Measurements from ENCODE around the gene FBXW7.

FBXW7 gene

GRCh38 chr4:152339576-152339975 lies 196.3 kb downstream of the FBXW7 start:
- no peak overlapping the region for H3K27ac ChIP-seq (ENCODE audit: low read depth in 2 of 2, low read length in 2 of 2)
- no peaks in the 10 kb centered on the region for H3K27me3 ChIP-seq (ENCODE audit: control insufficient read depth in 2 of 2, insufficient read depth in 2 of 2, low read length in 2 of 2)
- H3K4me3 ChIP-seq (ENCODE audit: low read length in 2 of 2), result no peak overlapping the region
- H3K9ac ChIP-seq (ENCODE audit: low read depth in 1 of 2, low read length in 2 of 2), result no peak overlapping the region
- no peaks in the 10 kb centered on the region for H3K9me3 ChIP-seq (ENCODE audit: control insufficient read depth in 2 of 2, low read length in 2 of 2)
- H3K36me3 ChIP-seq (ENCODE audit: control insufficient read depth in 2 of 2, insufficient read depth in 2 of 2, low read length in 2 of 2), result peaks cover 0 to 1% of the 10 kb centered on the region in 2 donors
- no peaks in the 10 kb centered on the region for H3K4me1 ChIP-seq (ENCODE audit: control insufficient read depth in 2 of 2, insufficient read depth in 2 of 2, low read length in 2 of 2)

GRCh38 chr4:152334931-152335330 lies 201.0 kb downstream of the FBXW7 start:
- no peaks in the 10 kb centered on the region for H3K27me3 ChIP-seq (ENCODE audit: control insufficient read depth in 2 of 2, insufficient read depth in 2 of 2, low read length in 2 of 2)
- peaks cover 4 to 14% of the 10 kb centered on the region in 2 donors for H3K36me3 ChIP-seq (ENCODE audit: control insufficient read depth in 2 of 2, insufficient read depth in 2 of 2, low read length in 2 of 2)
- no peaks in the 10 kb centered on the region for H3K9me3 ChIP-seq (ENCODE audit: control insufficient read depth in 2 of 2, low read length in 2 of 2)
- H3K4me1 ChIP-seq (ENCODE audit: control insufficient read depth in 2 of 2, insufficient read depth in 2 of 2, low read length in 2 of 2), result no peaks in the 10 kb centered on the region
- H3K4me3 ChIP-seq (ENCODE audit: low read length in 2 of 2), result no peak overlapping the region
- no peak overlapping the region for H3K9ac ChIP-seq (ENCODE audit: low read depth in 1 of 2, low read length in 2 of 2)
- no peak overlapping the region for H3K27ac ChIP-seq (ENCODE audit: low read depth in 2 of 2, low read length in 2 of 2)

GRCh38 chr4:152331042-152331441 lies 204.8 kb downstream of the FBXW7 start:
- Histone ChIP-seq H3K27ac (ENCODE audit: low read depth in 2 of 2, low read length in 2 of 2) (no peak overlapping the region), H3K4me3 (ENCODE audit: low read length in 2 of 2) (no peak overlapping the region), H3K9me3 (ENCODE audit: control insufficient read depth in 2 of 2, low read length in 2 of 2) (no peaks in the 10 kb centered on the region), H3K36me3 (ENCODE audit: control insufficient read depth in 2 of 2, insufficient read depth in 2 of 2, low read length in 2 of 2) (peaks cover 9 to 18% of the 10 kb centered on the region in 2 donors), H3K9ac (ENCODE audit: low read depth in 1 of 2, low read length in 2 of 2) (no peak overlapping the region), H3K4me1 (ENCODE audit: control insufficient read depth in 2 of 2, insufficient read depth in 2 of 2, low read length in 2 of 2) (no peaks in the 10 kb centered on the region), H3K27me3 (ENCODE audit: control insufficient read depth in 2 of 2, insufficient read depth in 2 of 2, low read length in 2 of 2) (no peaks in the 10 kb centered on the region)

- Histone ChIP-seq H3K27ac (ENCODE audit: low read depth in 2 of 2, low read length in 2 of 2) (no peak overlapping the region), H3K9me3 (ENCODE audit: control insufficient read depth in 2 of 2, low read length in 2 of 2) (no peaks in the 10 kb centered on the region), H3K9ac (ENCODE audit: low read depth in 1 of 2, low read length in 2 of 2) (no peak overlapping the region), H3K27me3 (ENCODE audit: control insufficient read depth in 2 of 2, insufficient read depth in 2 of 2, low read length in 2 of 2) (no peaks in the 10 kb centered on the region), H3K36me3 (ENCODE audit: control insufficient read depth in 2 of 2, insufficient read depth in 2 of 2, low read length in 2 of 2) (peaks cover 7 to 18% of the 10 kb centered on the region in 2 donors), H3K4me3 (ENCODE audit: low read length in 2 of 2) (no peak overlapping the region), H3K4me1 (ENCODE audit: control insufficient read depth in 2 of 2, insufficient read depth in 2 of 2, low read length in 2 of 2) (no peaks in the 10 kb centered on the region)
Observed at GRCh38 chr4:152328582-152328981, 207.3 kb downstream of the FBXW7 start.

- H3K27ac ChIP-seq (ENCODE audit: low read depth in 2 of 2, low read length in 2 of 2), result no peak overlapping the region
- H3K27me3 ChIP-seq (ENCODE audit: control insufficient read depth in 2 of 2, insufficient read depth in 2 of 2, low read length in 2 of 2), result no peaks in the 10 kb centered on the region
- peaks cover 12 to 19% of the 10 kb centered on the region in 2 donors for H3K36me3 ChIP-seq (ENCODE audit: control insufficient read depth in 2 of 2, insufficient read depth in 2 of 2, low read length in 2 of 2)
- no peaks in the 10 kb centered on the region for H3K9me3 ChIP-seq (ENCODE audit: control insufficient read depth in 2 of 2, low read length in 2 of 2)
- H3K9ac ChIP-seq (ENCODE audit: low read depth in 1 of 2, low read length in 2 of 2), result no peak overlapping the region
- H3K4me1 ChIP-seq (ENCODE audit: control insufficient read depth in 2 of 2, insufficient read depth in 2 of 2, low read length in 2 of 2), result no peaks in the 10 kb centered on the region
- no peak overlapping the region for H3K4me3 ChIP-seq (ENCODE audit: low read length in 2 of 2)
Observed at GRCh38 chr4:152327606-152328453, 208.1 kb downstream of the FBXW7 start.

- H3K4me3 ChIP-seq (ENCODE audit: low read length in 2 of 2), result no peak overlapping the region
- no peaks in the 10 kb centered on the region for H3K27me3 ChIP-seq (ENCODE audit: control insufficient read depth in 2 of 2, insufficient read depth in 2 of 2, low read length in 2 of 2)
Observed at GRCh38 chr4:152325831-152326230, 210.1 kb downstream of the FBXW7 start.

GRCh38 chr4:152323221-152323620 lies 212.7 kb downstream of the FBXW7 start:
- Histone ChIP-seq H3K27me3 (ENCODE audit: control insufficient read depth in 2 of 2, insufficient read depth in 2 of 2, low read length in 2 of 2) (no peaks in the 10 kb centered on the region), H3K4me3 (ENCODE audit: low read length in 2 of 2) (no peak overlapping the region), H3K4me1 (ENCODE audit: control insufficient read depth in 2 of 2, insufficient read depth in 2 of 2, low read length in 2 of 2) (no peaks in the 10 kb centered on the region), H3K27ac (ENCODE audit: low read depth in 2 of 2, low read length in 2 of 2) (no peak overlapping the region), H3K9me3 (ENCODE audit: control insufficient read depth in 2 of 2, low read length in 2 of 2) (no peaks in the 10 kb centered on the region), H3K9ac (ENCODE audit: low read depth in 1 of 2, low read length in 2 of 2) (no peak overlapping the region), H3K36me3 (ENCODE audit: control insufficient read depth in 2 of 2, insufficient read depth in 2 of 2, low read length in 2 of 2) (peaks cover 15 to 16% of the 10 kb centered on the region in 2 donors)

More at GRCh38 chr4:152325831-152326230, 210.1 kb downstream of the FBXW7 start:
- Histone ChIP-seq H3K36me3 (ENCODE audit: control insufficient read depth in 2 of 2, insufficient read depth in 2 of 2, low read length in 2 of 2) (peaks cover 15 to 19% of the 10 kb centered on the region in 2 donors), H3K4me1 (ENCODE audit: control insufficient read depth in 2 of 2, insufficient read depth in 2 of 2, low read length in 2 of 2) (no peaks in the 10 kb centered on the region), H3K9me3 (ENCODE audit: control insufficient read depth in 2 of 2, low read length in 2 of 2) (no peaks in the 10 kb centered on the region), H3K9ac (ENCODE audit: low read depth in 1 of 2, low read length in 2 of 2) (no peak overlapping the region), H3K27ac (ENCODE audit: low read depth in 2 of 2, low read length in 2 of 2) (no peak overlapping the region)

- peaks cover 11 to 13% of the 10 kb centered on the region in 2 donors for H3K36me3 ChIP-seq (ENCODE audit: control insufficient read depth in 2 of 2, insufficient read depth in 2 of 2, low read length in 2 of 2)
Observed at GRCh38 chr4:152322656-152323055, 213.2 kb downstream of the FBXW7 start.

GRCh38 chr4:152321923-152322322 lies 214.0 kb downstream of the FBXW7 start:
- no peak overlapping the region for H3K9ac ChIP-seq (ENCODE audit: low read depth in 1 of 2, low read length in 2 of 2)
- H3K4me1 ChIP-seq (ENCODE audit: control insufficient read depth in 2 of 2, insufficient read depth in 2 of 2, low read length in 2 of 2), result no peaks in the 10 kb centered on the region
- no peaks in the 10 kb centered on the region for H3K9me3 ChIP-seq (ENCODE audit: control insufficient read depth in 2 of 2, low read length in 2 of 2)
- peaks cover 11 to 13% of the 10 kb centered on the region in 2 donors for H3K36me3 ChIP-seq (ENCODE audit: control insufficient read depth in 2 of 2, insufficient read depth in 2 of 2, low read length in 2 of 2)
- H3K27ac ChIP-seq (ENCODE audit: low read depth in 2 of 2, low read length in 2 of 2), result no peak overlapping the region
- H3K4me3 ChIP-seq (ENCODE audit: low read length in 2 of 2), result no peak overlapping the region
- H3K27me3 ChIP-seq (ENCODE audit: control insufficient read depth in 2 of 2, insufficient read depth in 2 of 2, low read length in 2 of 2), result no peaks in the 10 kb centered on the region

More at GRCh38 chr4:152322656-152323055, 213.2 kb downstream of the FBXW7 start:
- H3K9ac ChIP-seq (ENCODE audit: low read depth in 1 of 2, low read length in 2 of 2), result no peak overlapping the region
- H3K4me3 ChIP-seq (ENCODE audit: low read length in 2 of 2), result no peak overlapping the region
- H3K4me1 ChIP-seq (ENCODE audit: control insufficient read depth in 2 of 2, insufficient read depth in 2 of 2, low read length in 2 of 2), result no peaks in the 10 kb centered on the region
- H3K9me3 ChIP-seq (ENCODE audit: control insufficient read depth in 2 of 2, low read length in 2 of 2), result no peaks in the 10 kb centered on the region
- H3K27me3 ChIP-seq (ENCODE audit: control insufficient read depth in 2 of 2, insufficient read depth in 2 of 2, low read length in 2 of 2), result no peaks in the 10 kb centered on the region
- H3K27ac ChIP-seq (ENCODE audit: low read depth in 2 of 2, low read length in 2 of 2), result no peak overlapping the region

GRCh38 chr4:152321398-152321797 lies 214.5 kb downstream of the FBXW7 start:
- Histone ChIP-seq H3K4me1 (ENCODE audit: control insufficient read depth in 2 of 2, insufficient read depth in 2 of 2, low read length in 2 of 2) (no peaks in the 10 kb centered on the region), H3K9ac (ENCODE audit: low read depth in 1 of 2, low read length in 2 of 2) (no peak overlapping the region), H3K9me3 (ENCODE audit: control insufficient read depth in 2 of 2, low read length in 2 of 2) (no peaks in the 10 kb centered on the region), H3K27ac (ENCODE audit: low read depth in 2 of 2, low read length in 2 of 2) (no peak overlapping the region), H3K36me3 (ENCODE audit: control insufficient read depth in 2 of 2, insufficient read depth in 2 of 2, low read length in 2 of 2) (peaks cover 11 to 13% of the 10 kb centered on the region in 2 donors), H3K27me3 (ENCODE audit: control insufficient read depth in 2 of 2, insufficient read depth in 2 of 2, low read length in 2 of 2) (no peaks in the 10 kb centered on the region), H3K4me3 (ENCODE audit: low read length in 2 of 2) (no peak overlapping the region)

All from mucosa of rectum (tissue), 2 donors.